ENCODE data around the gene MRPL43.

Gene MRPL43

GRCh38 chr10:101005361-101005760 lies 18.1 kb upstream of the MRPL43 start:
- H3K36me3 ChIP-seq (ENCODE audit: insufficient read depth) = no peaks in the 10 kb centered on the region
- no peak overlapping the region for H3K27ac ChIP-seq
- no peak overlapping the region for H2AFZ ChIP-seq (ENCODE audit: low read depth)
- no peak for TF ChIP-seq CTCF (conservative IDR thresholded peaks at IDR 0.05; ENCODE audit: low read depth, low read length)
- H3K4me2 ChIP-seq = no peak overlapping the region
- peaks cover 6% of the 10 kb centered on the region for H3K4me1 ChIP-seq (ENCODE audit: low read depth, poor library complexity, severe bottlenecking)
- no peak overlapping the region for H3K9ac ChIP-seq
- no peak overlapping the region for H3K4me3 ChIP-seq (IDR thresholded peaks at IDR 0.05; ENCODE audit: insufficient read depth, low read depth, low read length)
- H3K27me3 ChIP-seq (ENCODE audit: insufficient read depth, low read depth) = no peaks in the 10 kb centered on the region
- no peaks in the 10 kb centered on the region for H3K79me2 ChIP-seq (ENCODE audit: insufficient read depth, low read depth)
- H4K20me1 ChIP-seq (ENCODE audit: insufficient read depth) = no peaks in the 10 kb centered on the region

DNA sequence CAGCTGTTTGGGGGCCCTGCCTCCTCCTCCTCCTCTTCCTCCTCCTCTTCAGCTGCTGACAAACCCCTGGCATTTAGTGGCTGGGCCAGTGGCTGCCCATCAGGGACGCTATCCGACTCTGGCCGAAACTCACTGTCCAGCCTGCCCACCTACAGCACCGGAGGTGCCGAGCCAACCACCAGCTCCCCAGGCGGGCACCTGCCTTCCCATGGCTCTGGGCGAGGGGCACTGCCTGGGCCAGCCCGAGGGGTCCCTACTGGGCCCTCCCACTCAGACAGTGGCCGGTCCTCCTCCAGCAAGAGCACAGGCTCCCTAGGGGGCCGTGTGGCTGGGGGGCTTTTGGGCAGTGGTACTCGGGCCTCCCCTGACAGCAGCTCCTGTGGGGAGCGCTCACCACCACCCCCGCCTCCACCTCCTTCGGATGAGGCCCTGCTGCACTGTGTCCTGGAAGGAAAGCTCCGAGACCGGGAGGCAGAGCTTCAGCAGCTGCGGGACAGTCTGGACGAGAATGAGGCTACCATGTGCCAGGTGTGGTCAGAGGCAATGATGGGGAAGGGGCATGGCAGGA lies 16.4 kb upstream of the MRPL43 start:
- no peaks in the 10 kb centered on the region for H3K79me2 ChIP-seq (ENCODE audit: insufficient read depth, low read depth)
- TF ChIP-seq CTCF (conservative IDR thresholded peaks at IDR 0.05; ENCODE audit: low read depth, low read length) = no peak
- no peaks in the 10 kb centered on the region for H3K36me3 ChIP-seq (ENCODE audit: insufficient read depth)
- H3K27me3 ChIP-seq (ENCODE audit: insufficient read depth, low read depth) = no peaks in the 10 kb centered on the region
- no peaks in the 10 kb centered on the region for H4K20me1 ChIP-seq (ENCODE audit: insufficient read depth)
- no peak overlapping the region for H3K4me2 ChIP-seq
- no peak overlapping the region for H3K4me3 ChIP-seq (IDR thresholded peaks at IDR 0.05; ENCODE audit: insufficient read depth, low read depth, low read length)
- H2AFZ ChIP-seq (ENCODE audit: low read depth) = no peak overlapping the region
- H3K4me1 ChIP-seq (ENCODE audit: low read depth, poor library complexity, severe bottlenecking) = peaks cover 12% of the 10 kb centered on the region
- no peak overlapping the region for H3K9ac ChIP-seq
- no peak overlapping the region for H3K27ac ChIP-seq

DNA sequence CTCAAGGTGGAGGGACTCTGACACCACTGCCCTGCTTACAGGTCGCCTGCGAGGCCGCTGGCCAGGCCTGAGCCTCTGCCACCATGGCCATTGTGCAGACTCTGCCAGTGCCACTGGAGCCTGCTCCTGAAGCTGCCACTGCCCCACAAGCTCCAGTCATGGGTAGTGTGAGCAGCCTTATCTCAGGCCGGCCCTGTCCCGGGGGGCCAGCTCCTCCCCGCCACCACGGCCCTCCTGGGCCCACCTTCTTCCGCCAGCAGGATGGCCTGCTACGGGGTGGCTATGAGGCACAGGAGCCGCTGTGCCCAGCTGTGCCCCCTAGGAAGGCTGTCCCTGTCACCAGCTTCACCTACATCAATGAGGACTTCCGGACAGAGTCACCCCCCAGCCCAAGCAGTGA lies 15.2 kb upstream of the MRPL43 start:
- no peak overlapping the region for H3K27ac ChIP-seq
- TF ChIP-seq CTCF (conservative IDR thresholded peaks at IDR 0.05; ENCODE audit: low read depth, low read length) = no peak
- no peaks in the 10 kb centered on the region for H3K79me2 ChIP-seq (ENCODE audit: insufficient read depth, low read depth)
- H2AFZ ChIP-seq (ENCODE audit: low read depth) = no peak overlapping the region
- no peak overlapping the region for H3K9ac ChIP-seq
- H3K27me3 ChIP-seq (ENCODE audit: insufficient read depth, low read depth) = no peaks in the 10 kb centered on the region
- no peaks in the 10 kb centered on the region for H3K36me3 ChIP-seq (ENCODE audit: insufficient read depth)
- no peaks in the 10 kb centered on the region for H4K20me1 ChIP-seq (ENCODE audit: insufficient read depth)
- H3K4me2 ChIP-seq = no peak overlapping the region
- no peak overlapping the region for H3K4me3 ChIP-seq (IDR thresholded peaks at IDR 0.05; ENCODE audit: insufficient read depth, low read depth, low read length)
- peaks cover 16% of the 10 kb centered on the region for H3K4me1 ChIP-seq (ENCODE audit: low read depth, poor library complexity, severe bottlenecking)

GRCh38 chr10:101001659-101002035 lies 14.3 kb upstream of the MRPL43 start:
- Histone ChIP-seq H3K4me1 (ENCODE audit: low read depth, poor library complexity, severe bottlenecking) (peaks cover 18% of the 10 kb centered on the region), H3K79me2 (ENCODE audit: insufficient read depth, low read depth) (no peaks in the 10 kb centered on the region), H3K36me3 (ENCODE audit: insufficient read depth) (no peaks in the 10 kb centered on the region), H3K27ac (no peak overlapping the region), H4K20me1 (ENCODE audit: insufficient read depth) (no peaks in the 10 kb centered on the region), H2AFZ (ENCODE audit: low read depth) (no peak overlapping the region), H3K4me2 (no peak overlapping the region), H3K4me3 (IDR thresholded peaks at IDR 0.05; ENCODE audit: insufficient read depth, low read depth, low read length) (no peak overlapping the region), H3K27me3 (ENCODE audit: insufficient read depth, low read depth) (no peaks in the 10 kb centered on the region), H3K9ac (no peak overlapping the region)
- TF ChIP-seq CTCF (conservative IDR thresholded peaks at IDR 0.05; ENCODE audit: low read depth, low read length) = no peak

Measured in KMS-11 (cell line).